ENCODE measurements around the gene KCTD1.

KCTD1 gene

DNA sequence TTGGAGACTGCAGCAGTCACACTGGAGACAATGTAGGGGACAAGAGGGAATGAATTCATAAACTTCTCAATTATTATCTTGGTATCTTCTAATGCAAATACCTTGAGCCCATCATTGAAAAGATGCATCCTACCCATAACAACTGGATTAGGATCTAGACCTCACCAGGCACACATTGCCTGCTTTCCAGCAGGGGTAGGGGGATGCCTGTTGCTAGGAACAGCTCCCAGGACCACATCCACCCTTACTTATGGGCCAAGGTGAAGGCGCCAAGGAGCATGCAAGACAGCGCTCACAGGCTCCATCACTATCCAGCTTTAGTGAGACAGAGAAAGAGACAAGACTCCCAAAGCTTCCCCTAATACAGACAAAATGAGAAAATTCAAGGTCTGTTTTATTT, 24.4 kb downstream of the KCTD1 start:
- no peak for DNase-seq (ENCODE audit: low spot score)

- no peak for DNase-seq (ENCODE audit: low spot score)
Measured at GRCh38 chr18:26521617-26522016, 26.7 kb downstream of the KCTD1 start.

DNA sequence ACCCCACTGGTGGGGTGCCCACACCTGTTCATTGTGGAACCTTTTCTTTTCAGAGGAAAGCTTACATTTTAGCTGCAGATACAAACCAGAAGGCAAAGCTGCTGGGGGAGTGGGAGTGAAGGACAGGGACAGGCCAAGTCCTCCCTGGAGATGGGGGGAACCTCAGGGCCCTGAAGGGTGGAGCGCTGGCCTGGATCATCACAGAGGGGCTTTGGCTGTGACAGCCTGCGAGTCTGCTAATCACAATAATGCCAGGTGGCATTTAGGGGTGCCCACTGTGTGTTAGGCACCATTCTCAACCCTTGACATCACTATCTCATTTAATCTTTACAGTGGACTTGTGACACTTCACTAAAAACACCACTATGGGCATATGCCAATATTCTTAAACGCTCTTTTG, 27.4 kb downstream of the KCTD1 start:
- DNase-seq (ENCODE audit: low spot score), result no peak

DNA sequence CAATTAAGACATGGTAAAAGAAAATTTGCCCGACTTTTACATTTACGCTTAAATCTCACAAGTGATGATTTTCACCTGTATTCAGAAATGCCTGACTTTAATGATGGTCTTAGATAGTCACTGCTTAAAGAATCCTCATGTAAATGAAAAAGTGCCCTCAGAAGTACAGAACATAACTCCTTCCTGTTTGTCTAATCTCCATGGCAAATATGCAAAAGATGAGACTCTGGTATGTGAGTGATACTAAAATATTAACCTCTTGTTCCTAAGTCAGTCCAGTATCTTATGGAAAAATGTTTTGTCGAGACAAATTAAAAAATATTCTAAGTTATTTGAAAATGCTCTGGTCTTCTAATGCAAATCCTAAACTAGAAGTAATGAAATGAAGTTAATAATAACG, 29.2 kb downstream of the KCTD1 start:
- no peak for DNase-seq (ENCODE audit: low spot score)

DNA sequence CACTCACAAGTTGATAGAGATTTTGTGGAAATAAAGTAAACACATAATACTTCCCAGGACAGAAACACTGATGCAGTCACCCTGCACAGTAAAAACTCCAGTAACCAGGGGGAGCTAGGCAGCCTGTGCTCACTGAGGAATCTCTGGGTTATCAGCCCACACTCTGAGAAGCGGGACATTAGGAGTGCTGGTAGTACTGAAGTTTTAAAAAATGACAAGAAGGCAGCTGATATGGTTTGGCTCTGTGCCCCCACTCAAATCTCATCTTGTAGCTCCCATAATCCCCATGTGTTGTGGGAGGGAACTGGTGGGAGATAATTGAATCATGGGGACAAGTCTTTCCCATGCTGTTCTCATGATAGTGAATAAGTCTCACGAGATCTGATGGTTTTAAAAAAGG, 31.4 kb downstream of the KCTD1 start:
- DNase-seq (ENCODE audit: low spot score), result no peak

- DNase-seq (ENCODE audit: low spot score), result no peak
Measured at GRCh38 chr18:26515643-26516487, 32.5 kb downstream of the KCTD1 start.

- DNase-seq (ENCODE audit: low spot score), result no peak
Measured at GRCh38 chr18:26511339-26512071, 36.8 kb downstream of the KCTD1 start.

GRCh38 chr18:26510337-26510736, 38.0 kb downstream of the KCTD1 start:
- no peak for DNase-seq (ENCODE audit: low spot score)

DNA sequence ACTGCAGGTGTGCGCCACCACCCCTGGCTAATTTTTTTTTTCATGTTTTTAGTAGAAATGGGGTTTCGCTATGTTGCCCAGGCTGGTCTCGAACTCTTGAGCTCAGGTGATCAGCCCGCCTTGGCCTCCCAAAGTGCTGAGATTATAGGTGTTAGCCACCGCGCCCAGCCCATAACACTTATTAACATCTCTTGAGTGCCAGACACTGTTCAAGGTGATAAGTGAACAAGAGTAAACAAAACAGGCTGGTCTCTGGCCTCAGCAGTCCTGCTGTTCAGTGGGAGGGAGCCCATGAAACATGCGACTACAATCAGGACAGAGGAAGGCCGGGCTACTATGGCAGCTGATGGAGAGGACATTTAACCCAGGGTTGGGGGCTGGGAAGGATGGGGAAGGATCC, 42.3 kb downstream of the KCTD1 start:
- DNase-seq (ENCODE audit: low spot score), result no peak

GRCh38 chr18:26504831-26505230, 43.5 kb downstream of the KCTD1 start:
- peak; percentile 42 for DNase-seq (ENCODE audit: low spot score)

- peak; percentile 22 for DNase-seq (ENCODE audit: low spot score)
Measured at GRCh38 chr18:26503382-26503781, 45.0 kb downstream of the KCTD1 start.

DNA sequence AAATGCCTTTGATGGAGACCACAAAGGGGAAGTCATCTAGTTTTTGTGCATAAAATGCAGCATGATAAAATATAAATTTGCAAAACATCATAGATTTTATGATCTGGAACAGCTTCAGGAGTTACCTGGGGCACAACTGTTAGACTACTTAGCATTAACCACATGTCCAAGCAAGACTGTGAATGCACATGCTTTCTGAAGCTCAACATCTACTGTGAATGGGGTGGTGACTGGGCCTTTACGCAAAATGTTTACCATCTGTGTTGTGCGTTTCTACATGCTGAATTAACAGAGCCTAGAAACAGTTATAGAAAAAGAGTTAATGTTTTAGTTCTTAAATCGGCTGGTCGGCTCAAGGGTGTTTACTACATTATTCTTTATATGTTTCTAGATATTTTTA, 45.5 kb downstream of the KCTD1 start:
- DNase-seq (ENCODE audit: low spot score), result no peak

- DNase-seq (ENCODE audit: low spot score), result no peak
Measured at GRCh38 chr18:26497866-26498265, 50.5 kb downstream of the KCTD1 start.

DNA sequence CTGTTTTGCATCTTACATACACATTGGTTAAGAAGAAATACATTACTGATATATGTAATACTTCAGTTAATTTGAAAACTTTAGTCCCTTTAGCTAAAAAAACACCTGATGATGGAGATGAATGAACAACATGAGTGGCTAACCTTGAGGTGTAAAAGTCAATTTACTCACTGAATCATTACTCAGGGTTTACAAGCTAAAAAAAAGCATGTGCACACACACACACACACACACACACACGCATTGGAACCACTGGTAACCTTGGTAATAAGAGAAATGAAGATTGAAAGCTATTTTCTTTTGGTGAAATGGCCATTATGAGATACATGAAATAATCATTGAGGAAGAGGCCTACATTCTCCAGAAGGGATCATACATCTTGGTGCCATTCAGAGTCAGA, 51.8 kb downstream of the KCTD1 start:
- DNase-seq (ENCODE audit: low spot score), result no peak

DNA sequence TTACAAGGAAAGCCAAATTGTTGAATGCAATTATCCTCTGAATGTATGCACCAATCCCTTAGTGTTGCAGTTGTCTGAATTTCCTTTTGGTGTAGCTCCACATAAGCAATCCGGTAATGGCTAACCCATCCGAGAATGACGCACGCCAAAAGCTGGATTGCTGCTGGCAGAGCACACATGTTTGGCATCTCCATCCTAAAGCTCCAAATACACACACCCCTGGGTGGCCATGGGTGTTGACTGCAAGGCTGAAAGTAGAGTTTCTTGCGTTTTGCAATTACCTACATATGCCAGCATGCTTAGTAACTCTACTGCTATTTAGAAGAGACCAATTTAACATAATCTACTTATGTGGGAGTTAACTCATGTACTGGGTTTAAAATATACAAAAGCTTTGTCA, 53.1 kb downstream of the KCTD1 start:
- DNase-seq (ENCODE audit: low spot score), result no peak

DNA sequence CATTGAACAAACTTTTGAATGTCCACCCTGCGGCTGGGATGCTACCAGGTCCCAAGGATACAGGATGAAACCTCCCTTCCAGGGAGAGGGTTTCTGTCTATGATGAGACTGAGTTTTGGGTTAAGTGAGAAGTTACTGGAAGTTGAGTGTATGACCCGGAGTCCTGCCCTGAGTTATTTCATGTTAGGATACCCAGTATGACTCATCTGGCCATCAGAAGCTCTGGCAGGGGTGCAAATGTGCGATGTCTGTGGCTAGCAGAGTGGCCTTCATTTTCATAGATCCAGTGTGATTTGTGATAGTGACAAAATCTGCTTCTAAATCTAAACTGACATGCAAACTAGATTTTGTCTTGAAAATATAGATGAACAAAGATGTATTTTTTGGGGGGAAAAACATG, 55.3 kb downstream of the KCTD1 start:
- no peak for DNase-seq (ENCODE audit: low spot score)

- no peak for DNase-seq (ENCODE audit: low spot score)
Measured at GRCh38 chr18:26491194-26491816, 57.0 kb downstream of the KCTD1 start.

- no peak for DNase-seq (ENCODE audit: low spot score)
Measured at GRCh38 chr18:26489881-26490280, 58.5 kb downstream of the KCTD1 start.

DNA sequence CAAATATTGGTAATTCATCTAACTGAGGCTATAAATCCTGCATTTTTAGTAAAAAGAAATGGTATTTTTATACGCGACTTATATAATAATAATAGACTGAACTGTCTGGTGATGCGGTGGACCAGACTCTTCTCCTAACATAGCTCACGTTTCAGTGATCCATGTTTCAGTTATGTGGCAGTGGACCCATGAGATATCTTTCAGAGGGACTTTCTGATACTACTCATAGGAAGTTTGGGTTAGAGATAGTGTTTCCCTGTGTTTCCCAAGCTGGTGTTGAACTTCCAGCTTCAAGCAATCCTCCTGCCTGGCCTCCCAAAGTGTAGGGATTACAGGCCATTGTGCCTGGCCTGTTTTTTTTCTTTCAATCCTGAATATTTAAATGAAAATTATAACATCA, 59.2 kb downstream of the KCTD1 start:
- DNase-seq (ENCODE audit: low spot score), result no peak

DNA sequence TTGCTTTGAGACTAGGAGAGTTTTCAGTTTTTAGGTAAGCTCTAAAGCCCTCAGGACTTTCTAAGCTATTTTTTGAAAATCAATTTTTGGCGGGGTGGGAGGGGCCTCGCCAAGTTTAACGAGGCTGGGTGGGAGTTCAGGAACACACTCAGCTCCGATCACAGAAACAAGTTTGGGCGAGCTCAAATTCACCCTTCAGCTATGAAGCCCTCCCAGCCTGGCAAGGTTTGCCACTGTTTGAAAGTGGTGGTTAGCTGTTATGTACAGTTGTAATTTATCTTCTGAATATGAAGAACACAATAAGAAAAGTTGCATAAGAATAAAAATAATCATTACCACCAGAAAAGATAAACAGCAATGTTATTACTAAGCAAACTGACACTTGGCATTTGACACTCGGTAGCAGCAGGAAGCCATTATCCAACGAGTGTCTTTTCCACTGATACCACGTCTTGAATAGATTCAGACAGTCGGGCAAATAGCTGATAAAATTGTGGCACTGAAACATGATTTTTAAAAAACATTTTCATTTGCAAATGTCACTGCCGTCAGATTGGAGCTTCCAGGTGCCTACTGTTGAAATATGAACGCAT, 59.8 kb downstream of the KCTD1 start:
- no peak for DNase-seq (ENCODE audit: low spot score)

- DNase-seq (ENCODE audit: low spot score), result no peak
Measured at GRCh38 chr18:26487437-26487836, 60.9 kb downstream of the KCTD1 start.

GRCh38 chr18:26483633-26484032, 64.7 kb downstream of the KCTD1 start:
- no peak for DNase-seq (ENCODE audit: low spot score)

DNA sequence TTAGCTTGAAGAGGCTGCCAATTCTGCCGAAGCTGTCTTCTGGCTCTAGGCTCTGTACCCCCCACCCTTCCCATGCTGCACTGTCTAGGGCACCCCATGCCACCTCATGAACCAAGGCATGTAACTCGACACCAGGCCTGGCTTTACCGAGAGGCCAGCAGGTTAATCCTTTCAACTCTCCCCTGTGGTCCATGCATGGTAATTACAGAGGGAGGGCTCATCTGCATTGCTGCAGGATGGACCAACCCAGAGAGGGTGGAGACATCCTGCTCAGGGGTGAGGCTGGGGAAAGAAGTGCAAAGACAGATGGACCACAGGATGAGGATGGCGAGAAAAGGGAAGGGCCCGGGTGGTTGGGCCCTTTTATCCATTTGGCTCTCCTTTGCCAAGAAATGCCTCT, 65.8 kb downstream of the KCTD1 start:
- DNase-seq (ENCODE audit: low spot score), result no peak
